ENCODE data around the gene TMEM26. TPM values are rescaled to one million over a fixed set of nuclear protein-coding genes. Genes with fewer than 3 reads are reported as not detected.

Gene TMEM26
- total RNA-seq, 1 donor from 2014 or later, result 0.25 TPM

- DNase-seq (ENCODE audit: extremely low spot score in 2 of 2), result no peak
- Histone ChIP-seq H3K27ac (no peak overlapping the region), H3K36me3 (no peaks in the 10 kb centered on the region), H3K27me3 (no peaks in the 10 kb centered on the region), H3K9me3 (no peaks in the 10 kb centered on the region), H3K4me1 (no peaks in the 10 kb centered on the region), H3K4me3 (no peak overlapping the region)
- intact Hi-C loops (cut with DNase I), result no loop called here
- no peak for TF ChIP-seq POLR2AphosphoS5 (IDR thresholded peaks at IDR 0.05; ENCODE audit: insufficient read depth in 1 of 2, low read depth in 1 of 2)
- TF ChIP-seq POLR2A (IDR thresholded peaks at IDR 0.05), result no peak
- no peak for TF ChIP-seq CTCF (IDR thresholded peaks at IDR 0.05)
These were observed 14.0 kb downstream of the TMEM26 start for GRCh38 chr10:61439058-61439609.

GRCh38 chr10:61438141-61438988 lies 14.8 kb downstream of the TMEM26 start:
- no peak for DNase-seq (ENCODE audit: extremely low spot score in 2 of 2)
- no peaks in the 10 kb centered on the region for H3K27me3 ChIP-seq
- TF ChIP-seq CTCF (IDR thresholded peaks at IDR 0.05), result no peak
- TF ChIP-seq POLR2A (IDR thresholded peaks at IDR 0.05), result no peak
- no peak for TF ChIP-seq POLR2AphosphoS5 (IDR thresholded peaks at IDR 0.05; ENCODE audit: insufficient read depth in 1 of 2, low read depth in 1 of 2)
- H3K9me3 ChIP-seq, result no peaks in the 10 kb centered on the region
- no peak overlapping the region for H3K4me3 ChIP-seq
- intact Hi-C loops (cut with DNase I), result no loop called here
- H3K36me3 ChIP-seq, result no peaks in the 10 kb centered on the region
- H3K4me1 ChIP-seq, result no peaks in the 10 kb centered on the region
- no peak overlapping the region for H3K27ac ChIP-seq

- intact Hi-C loops (cut with DNase I), result no loop called here
- H3K36me3 ChIP-seq, result peaks cover 0 to 8% of the 10 kb centered on the region in 2 donors
- no peak for DNase-seq (ENCODE audit: extremely low spot score in 2 of 2)
- H3K4me1 ChIP-seq, result no peaks in the 10 kb centered on the region
- H3K27ac ChIP-seq, result no peak overlapping the region
- no peaks in the 10 kb centered on the region for H3K27me3 ChIP-seq
- no peak overlapping the region for H3K4me3 ChIP-seq
- no peak for TF ChIP-seq POLR2AphosphoS5 (IDR thresholded peaks at IDR 0.05; ENCODE audit: insufficient read depth in 1 of 2, low read depth in 1 of 2)
- no peak for TF ChIP-seq POLR2A (IDR thresholded peaks at IDR 0.05)
- TF ChIP-seq CTCF (IDR thresholded peaks at IDR 0.05), result no peak
- H3K9me3 ChIP-seq, result peaks cover 14% of the 10 kb centered on the region
These were observed 30.0 kb downstream of the TMEM26 start for GRCh38 chr10:61423178-61423577.

- TF ChIP-seq CTCF (IDR thresholded peaks at IDR 0.05) (no peak), POLR2AphosphoS5 (IDR thresholded peaks at IDR 0.05; ENCODE audit: insufficient read depth in 1 of 2, low read depth in 1 of 2) (no peak), POLR2A (IDR thresholded peaks at IDR 0.05) (no peak)
- H3K4me1 ChIP-seq, result no peaks in the 10 kb centered on the region
- H3K36me3 ChIP-seq, result peaks cover 0 to 3% of the 10 kb centered on the region in 2 donors
- no peak overlapping the region for H3K4me3 ChIP-seq
- H3K27ac ChIP-seq, result no peak overlapping the region
- DNase-seq (ENCODE audit: extremely low spot score in 2 of 2), result no peak
- H3K27me3 ChIP-seq, result no peaks in the 10 kb centered on the region
- intact Hi-C loops (cut with DNase I), result no loop called here
- no peaks in the 10 kb centered on the region for H3K9me3 ChIP-seq
These were observed 35.5 kb downstream of the TMEM26 start for GRCh38 chr10:61417661-61418060.

GRCh38 chr10:61415824-61416223 lies 37.4 kb downstream of the TMEM26 start:
- H3K27ac ChIP-seq, result no peak overlapping the region
- intact Hi-C loops (cut with DNase I), result no loop called here

More at GRCh38 chr10:61415824-61416223, 37.4 kb downstream of the TMEM26 start:
- H3K4me3 ChIP-seq, result no peak overlapping the region
- H3K4me1 ChIP-seq, result no peaks in the 10 kb centered on the region
- no peak for TF ChIP-seq POLR2AphosphoS5 (IDR thresholded peaks at IDR 0.05; ENCODE audit: insufficient read depth in 1 of 2, low read depth in 1 of 2)
- TF ChIP-seq CTCF (IDR thresholded peaks at IDR 0.05), result no peak
- no peak for TF ChIP-seq POLR2A (IDR thresholded peaks at IDR 0.05)
- H3K27me3 ChIP-seq, result no peaks in the 10 kb centered on the region
- H3K9me3 ChIP-seq, result no peaks in the 10 kb centered on the region
- no peaks in the 10 kb centered on the region for H3K36me3 ChIP-seq
- DNase-seq (ENCODE audit: extremely low spot score in 2 of 2), result no peak
